OCI-LY1 (cell line): ENCODE measurements around the gene SGPP2.

ENCODE experiments used
- H2AFZ ChIP-seq: fragments of 200-600 bp; sonication (generic), shearing (Covaris generic); 2 replicates; pipeline ENCODE4 v1.6.0; 2014; ENCODE audit warnings: antibody characterized with exemption, mild to moderate bottlenecking, low read length
- H3F3A ChIP-seq: fragments of 200-600 bp; sonication (generic), shearing (Covaris generic); 2 replicates; pipeline ENCODE4 v1.6.0; 2014; ENCODE audit warnings: mild to moderate bottlenecking, antibody characterized with exemption, low read length, moderate library complexity; ENCODE audit not compliant: insufficient read depth
- H3K27ac ChIP-seq: fragments of 200-600 bp; sonication (generic); 2 replicates; pipeline ENCODE4 v1.5.1; 2014; ENCODE audit warnings: low read length, mixed run types, mild to moderate bottlenecking, low read depth; ENCODE audit not compliant: poor library complexity, severe bottlenecking
- H3K27me3 ChIP-seq: fragments of 200-600 bp; sonication (generic); 2 replicates; pipeline ENCODE4 v1.6.0; 2014; ENCODE audit warnings: antibody characterized with exemption, mild to moderate bottlenecking, low read length, moderate library complexity; ENCODE audit not compliant: insufficient read depth
- H3K36me3 ChIP-seq: fragments of 200-600 bp; sonication (generic); 2 replicates; pipeline ENCODE4 v1.6.1; 2014; ENCODE audit warnings: mild to moderate bottlenecking, antibody characterized with exemption, low read length, moderate library complexity, mixed read lengths; ENCODE audit not compliant: insufficient read depth
- H3K4me1 ChIP-seq: fragments of 200-600 bp; sonication (generic); 2 replicates; pipeline ENCODE4 v1.5.1; 2014; ENCODE audit warnings: mild to moderate bottlenecking, low read length, moderate library complexity; ENCODE audit not compliant: insufficient read depth, severe bottlenecking
- H3K4me2 ChIP-seq: fragments of 200-600 bp; sonication (generic), shearing (Covaris generic); 2 replicates; pipeline ENCODE4 v1.6.1; 2014; ENCODE audit warnings: low read length
- H3K4me3 ChIP-seq: fragments of 200-600 bp; sonication (generic); 2 replicates; pipeline ENCODE4 v1.5.1; 2014; ENCODE audit warnings: low read length, low read depth, mild to moderate bottlenecking, mixed read lengths; ENCODE audit not compliant: poor library complexity, severe bottlenecking
- H3K79me2 ChIP-seq: fragments of 200-600 bp; shearing (Covaris generic); 2 replicates; pipeline ENCODE4 v1.6.1; 2016; ENCODE audit warnings: mixed run types, low read length, mixed read lengths; ENCODE audit not compliant: insufficient read depth
- H3K9ac ChIP-seq: fragments of 200-600 bp; sonication (generic), shearing (Covaris generic); 2 replicates; pipeline ENCODE4 v1.6.1; 2014; ENCODE audit warnings: mild to moderate bottlenecking, low read length, mixed read lengths
- H3K9me2 ChIP-seq: fragments of 200-600 bp; sonication (generic), shearing (Covaris generic); 2 replicates; pipeline ENCODE4 v1.6.1; 2014; ENCODE audit warnings: low read depth, mild to moderate bottlenecking, low read length, mixed read lengths
- H3K9me3 ChIP-seq: fragments of 200-600 bp; shearing (Covaris generic); 2 replicates; pipeline ENCODE4 v1.6.1; 2014; ENCODE audit warnings: low read length, mixed read lengths
- H4K20me1 ChIP-seq: fragments of 200-600 bp; sonication (generic), shearing (Covaris generic); 2 replicates; pipeline ENCODE4 v1.6.0; 2016; ENCODE audit warnings: mild to moderate bottlenecking, low read length; ENCODE audit not compliant: insufficient read depth
- CTCF ChIP-seq: fragments of 200-600 bp; sonication (generic), shearing (Covaris generic); IDR thresholded peaks from 2 replicates; pipeline ENCODE4 v1.5.1; 2017; ENCODE audit warnings: mild to moderate bottlenecking, antibody characterized with exemption, low read length, moderate library complexity, mixed read lengths
- EZH2 ChIP-seq: fragments of 200-600 bp; sonication (generic), shearing (Covaris generic); IDR thresholded peaks from 2 replicates; pipeline ENCODE4 v1.8.0; 2017; ENCODE audit warnings: borderline replicate concordance, mixed run types, mild to moderate bottlenecking, antibody characterized with exemption, low read length, moderate library complexity, mixed read lengths

SGPP2 gene

GRCh38 chr2:222544661-222545060 lies 120.3 kb downstream of the SGPP2 start:
- Histone ChIP-seq H4K20me1 (no peaks in the 10 kb centered on the region), H3K4me3 (no peak overlapping the region), H3K36me3 (no peaks in the 10 kb centered on the region), H2AFZ (no peak overlapping the region), H3K9ac (no peak overlapping the region), H3K9me3 (no peaks in the 10 kb centered on the region), H3K4me2 (no peak overlapping the region), H3K27me3 (no peaks in the 10 kb centered on the region), H3K27ac (no peak overlapping the region), H3K9me2 (no peaks in the 10 kb centered on the region), H3K4me1 (no peaks in the 10 kb centered on the region), H3K79me2 (no peaks in the 10 kb centered on the region), H3F3A (no peaks in the 10 kb centered on the region)
- no peak for TF ChIP-seq EZH2
- TF ChIP-seq CTCF = no peak

DNA sequence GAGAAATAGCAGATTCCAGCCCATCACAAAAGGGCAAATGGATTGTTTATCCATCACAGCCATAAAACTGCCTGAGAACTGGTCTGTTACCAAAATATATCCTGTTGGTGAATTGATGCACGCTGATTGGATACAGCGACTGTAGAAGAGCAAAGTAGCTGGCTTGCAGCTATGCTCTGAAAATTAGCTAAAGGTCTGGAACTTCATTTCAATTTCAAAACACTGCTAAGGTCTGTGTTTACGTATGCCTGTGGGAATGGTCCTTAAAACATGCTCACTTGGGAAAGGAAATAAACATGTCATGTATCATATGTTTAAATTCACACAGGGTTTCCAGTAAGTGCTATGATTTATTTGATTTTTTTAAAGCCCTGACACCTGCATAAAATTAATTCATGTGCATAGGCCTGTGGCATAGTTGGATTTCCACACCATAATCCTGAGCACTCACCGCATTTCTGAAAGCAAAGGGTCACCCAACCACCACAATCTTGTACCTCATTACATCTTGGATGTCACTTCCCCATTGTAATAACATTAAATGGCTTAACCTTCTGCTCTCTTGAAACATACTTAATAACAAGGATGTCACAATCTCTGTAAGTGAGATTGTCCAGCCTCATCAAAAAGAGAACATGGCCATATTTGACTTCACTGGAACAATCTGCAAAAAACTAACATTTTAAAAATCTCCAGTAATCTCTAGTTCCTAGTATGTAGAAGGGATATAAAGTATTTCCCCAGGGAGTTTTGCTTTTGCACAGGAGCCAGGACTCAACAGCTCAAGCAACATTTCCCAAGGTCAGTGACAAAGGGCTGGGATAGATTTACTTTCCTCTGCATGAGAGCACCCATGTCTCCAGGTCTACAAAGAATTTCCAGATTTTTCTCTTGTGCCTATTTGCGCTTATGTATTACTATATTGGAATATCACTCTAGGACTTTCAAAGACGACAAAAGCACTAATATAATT lies 121.8 kb downstream of the SGPP2 start:
- H3K27me3 ChIP-seq = no peaks in the 10 kb centered on the region; the same call in 1 of the 2 replicates
- H3K36me3 ChIP-seq = no peaks in the 10 kb centered on the region
- H3K79me2 ChIP-seq = no peaks in the 10 kb centered on the region
- no peaks in the 10 kb centered on the region for H3K4me1 ChIP-seq
- H3K9ac ChIP-seq = no peak overlapping the region
- no peak overlapping the region for H3K27ac ChIP-seq
- no peaks in the 10 kb centered on the region for H3K9me3 ChIP-seq
- no peaks in the 10 kb centered on the region for H3F3A ChIP-seq
- no peak overlapping the region for H2AFZ ChIP-seq
- TF ChIP-seq EZH2 (no peak), CTCF (no peak)
- H3K9me2 ChIP-seq = no peaks in the 10 kb centered on the region
- H3K4me3 ChIP-seq = no peak overlapping the region
- no peaks in the 10 kb centered on the region for H4K20me1 ChIP-seq
- H3K4me2 ChIP-seq = no peak overlapping the region

DNA sequence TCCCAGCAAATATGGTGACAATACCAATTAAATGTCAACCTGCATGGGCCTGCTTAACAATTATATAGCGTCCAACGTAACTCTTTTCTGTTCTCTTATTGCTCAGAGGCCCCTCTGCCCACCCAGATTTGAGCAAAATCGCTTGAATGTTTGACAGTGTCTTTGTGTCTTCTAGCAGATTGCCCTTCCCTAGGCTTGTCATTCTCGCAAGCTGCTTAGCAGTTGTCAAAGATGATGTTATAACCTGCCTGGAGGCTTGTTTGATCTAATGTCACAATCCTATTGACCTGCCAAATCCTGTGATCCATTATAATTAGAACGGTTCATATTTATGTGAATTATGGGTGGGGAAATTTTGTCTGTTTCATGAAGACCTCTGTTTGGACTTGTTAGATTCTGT lies 122.7 kb downstream of the SGPP2 start:
- H3K9me3 ChIP-seq = no peaks in the 10 kb centered on the region
- H2AFZ ChIP-seq = no peak overlapping the region
- H3K4me3 ChIP-seq = no peak overlapping the region
- no peaks in the 10 kb centered on the region for H3F3A ChIP-seq
- H3K4me2 ChIP-seq = no peak overlapping the region
- no peaks in the 10 kb centered on the region for H3K4me1 ChIP-seq
- no peaks in the 10 kb centered on the region for H3K9me2 ChIP-seq
- H3K27me3 ChIP-seq = no peaks in the 10 kb centered on the region; the same call in 1 of the 2 replicates
- TF ChIP-seq CTCF = no peak
- no peak for TF ChIP-seq EZH2
- H3K27ac ChIP-seq = no peak overlapping the region
- no peaks in the 10 kb centered on the region for H3K36me3 ChIP-seq
- no peaks in the 10 kb centered on the region for H3K79me2 ChIP-seq
- H3K9ac ChIP-seq = no peak overlapping the region
- H4K20me1 ChIP-seq = no peaks in the 10 kb centered on the region
